CD4-positive, alpha-beta memory T cell (primary cell): ENCODE measurements around the gene RSAD1. TPM values are rescaled to one million over a fixed set of nuclear protein-coding genes. Genes with fewer than 3 reads are reported as not detected.

Experiments
- CTCF ChIA-PET: fragments of 350-600 bp; sonication (Branson Sonifier 250); formaldehyde crosslinking; loops from one replicate; lab custom pipeline; 2021; ENCODE audit warnings: inconsistent platforms; ENCODE audit not compliant: partially characterized antibody; lab: Charles Lee
- POLR2A ChIA-PET: fragments of 350-600 bp; sonication (Branson Sonifier 250); formaldehyde crosslinking; loops from one replicate; lab custom pipeline; 2021; ENCODE audit not compliant: partially characterized antibody; lab: Charles Lee
- DNase-seq, 5 donors: peaks; one replicate each; pipeline versions ENCODE4 v3.0.0 to v3.0.0-alpha.2; 2020 to 2022; ENCODE audit warnings: mixed read lengths in 1 of 5
- H3K27ac ChIP-seq: one replicate; pipeline ENCODE4 v1.7.0; 2013; ENCODE audit warnings: low read depth, low read length
- H3K27me3 ChIP-seq: 2 replicates; pipeline ENCODE4 v1.7.0; 2013; ENCODE audit warnings: mild to moderate bottlenecking, low read length, moderate library complexity; ENCODE audit not compliant: insufficient read depth
- H3K36me3 ChIP-seq: 2 replicates; pipeline ENCODE4 v1.7.0; 2013; ENCODE audit warnings: mild to moderate bottlenecking, low read length, moderate library complexity; ENCODE audit not compliant: insufficient read depth
- H3K4me1 ChIP-seq: 2 replicates; pipeline ENCODE4 v1.7.0; 2013; ENCODE audit warnings: mild to moderate bottlenecking, low read length, moderate library complexity; ENCODE audit not compliant: insufficient read depth
- H3K4me3 ChIP-seq, 2 donors: one replicate each; pipeline ENCODE4 v1.7.0; 2013; ENCODE audit warnings: low read length in 2 of 2, mild to moderate bottlenecking in 1 of 2
- H3K9me3 ChIP-seq, 2 donors: one replicate each; pipeline ENCODE4 v1.7.0; 2013; ENCODE audit warnings: low read length in 2 of 2, control low read depth in 1 of 2; ENCODE audit not compliant: control insufficient read depth in 1 of 2
- H3K27ac Mint-ChIP-seq, 7 donors: one replicate each; pipeline ENCODE4 v1.8.0; 2020 to 2021; ENCODE audit warnings: mixed read lengths in 7 of 7, mild to moderate bottlenecking in 6 of 7, inconsistent platforms in 3 of 7, moderate library complexity in 3 of 7
- H3K27me3 Mint-ChIP-seq, 2 donors: one replicate each; pipeline ENCODE4 v1.8.0; 2020 to 2021; ENCODE audit warnings: mixed read lengths in 2 of 2
- H3K36me3 Mint-ChIP-seq, 2 donors: one replicate each; pipeline ENCODE4 v1.8.0; 2020 to 2021; ENCODE audit warnings: mixed read lengths in 2 of 2, inconsistent platforms in 1 of 2, mild to moderate bottlenecking in 1 of 2
- H3K4me1 Mint-ChIP-seq, 4 donors: one replicate each; pipeline ENCODE4 v1.8.0; 2020 to 2021; ENCODE audit warnings: mixed read lengths in 4 of 4, mild to moderate bottlenecking in 1 of 4
- H3K4me3 Mint-ChIP-seq, 8 donors: one replicate each; pipeline ENCODE4 v1.8.0; 2020 to 2021; ENCODE audit warnings: mixed read lengths in 8 of 8, mild to moderate bottlenecking in 7 of 8, moderate library complexity in 6 of 8, inconsistent platforms in 3 of 8
- H3K9me3 Mint-ChIP-seq, 8 donors: one replicate each; pipeline ENCODE4 v1.8.0; 2020 to 2021; ENCODE audit warnings: mixed read lengths in 8 of 8, mild to moderate bottlenecking in 5 of 8, inconsistent platforms in 3 of 8, moderate library complexity in 1 of 8
- intact Hi-C: fragments of 100-400 bp; cut with micrococcal nuclease; formaldehyde crosslinking; loops from one replicate; pipeline ENCODE4 v1.15.1; 2023
- polyA plus RNA-seq, 2 donors: library from polyadenylated mRNA; unstranded; fragments of 300-500 nt; fragmentation: Illumina TruSeq; gene quantifications; one replicate each; pipeline ENCODE4 v1.2.3, GENCODE V29; 2021
- total RNA-seq, 2 experiments: library from RNA; stranded (reverse); gene quantifications; one replicate each; pipeline ENCODE4 v1.2.3, GENCODE V29; 2021

Gene RSAD1
- total and polyA plus RNA-seq, 4 experiments from 2014 or later, result 58.3 to 86.0 (median 77.0) TPM

- Histone ChIP-seq H3K4me1 (no peaks in the 10 kb centered on the region), H3K9me3 (no peaks in the 10 kb centered on the region), H3K36me3 (no peaks in the 10 kb centered on the region), H3K4me3 (no peak overlapping the region), H3K27me3 (no peaks in the 10 kb centered on the region), H3K27ac (no peak overlapping the region)
- no peak for DNase-seq
- H3K9me3 Mint-ChIP-seq, result no peaks in the 10 kb centered on the region
- intact Hi-C loops, result no loop called here
- no peaks in the 10 kb centered on the region for H3K4me1 Mint-ChIP-seq
- peaks cover 0 to 1% of the 10 kb centered on the region in 2 donors for H3K27me3 Mint-ChIP-seq
- H3K4me3 Mint-ChIP-seq, result no peak overlapping the region
- no peaks in the 10 kb centered on the region for H3K36me3 Mint-ChIP-seq
- ChIA-PET POLR2A (no interaction called here), CTCF (interaction anchor here (1.4 kb wide), 1 partner anchor 9 kb away, joined by 3 read pairs; no protein-coding TSS in a partner anchor)
- H3K27ac Mint-ChIP-seq, result no peak overlapping the region
Measured at GRCh38 chr17:50495217-50495823, 16.7 kb downstream of the RSAD1 start.

GRCh38 chr17:50495918-50496317 lies 17.3 kb downstream of the RSAD1 start:
- Histone ChIP-seq H3K36me3 (no peaks in the 10 kb centered on the region), H3K9me3 (no peaks in the 10 kb centered on the region), H3K27ac (no peak overlapping the region), H3K27me3 (no peaks in the 10 kb centered on the region), H3K4me1 (no peaks in the 10 kb centered on the region), H3K4me3 (no peak overlapping the region)
- no peak overlapping the region for H3K27ac Mint-ChIP-seq
- H3K4me3 Mint-ChIP-seq, result no peak overlapping the region
- DNase-seq, result no peak
- H3K36me3 Mint-ChIP-seq, result no peaks in the 10 kb centered on the region
- peaks cover 0 to 1% of the 10 kb centered on the region in 2 donors for H3K27me3 Mint-ChIP-seq
- intact Hi-C loops, result no loop called here
- no peaks in the 10 kb centered on the region for H3K9me3 Mint-ChIP-seq
- POLR2A ChIA-PET, result no interaction called here
- H3K4me1 Mint-ChIP-seq, result no peaks in the 10 kb centered on the region
- CTCF ChIA-PET, result interaction anchor here (1.4 kb wide), 1 partner anchor 10 kb away, joined by 3 read pairs; no protein-coding TSS in a partner anchor

GRCh38 chr17:50498021-50498874 lies 19.6 kb downstream of the RSAD1 start:
- H3K36me3 ChIP-seq, result no peaks in the 10 kb centered on the region
- no peak overlapping the region for H3K27ac ChIP-seq
- Mint-ChIP-seq H3K36me3 (no peaks in the 10 kb centered on the region), H3K4me1 (no peaks in the 10 kb centered on the region), H3K4me3 (no peak overlapping the region), H3K27me3 (peaks cover 0 to 1% of the 10 kb centered on the region in 2 donors), H3K27ac (no peak overlapping the region), H3K9me3 (no peaks in the 10 kb centered on the region)
- H3K9me3 ChIP-seq, result no peaks in the 10 kb centered on the region
- H3K4me1 ChIP-seq, result no peaks in the 10 kb centered on the region
- H3K4me3 ChIP-seq, result no peak overlapping the region
- intact Hi-C loops, result no loop called here
- POLR2A ChIA-PET, result no interaction called here
- CTCF ChIA-PET, result interaction anchor here (1.3 to 1.6 kb wide), 2 partner anchors 11 to 16 kb away, joined by 3 to 4 read pairs; no protein-coding TSS in a partner anchor
- H3K27me3 ChIP-seq, result no peaks in the 10 kb centered on the region
- no peak for DNase-seq

- Mint-ChIP-seq H3K27ac (no peak overlapping the region), H3K27me3 (peaks cover 0 to 1% of the 10 kb centered on the region in 2 donors), H3K4me1 (peaks cover 0 to 8% (median 3%) of the 10 kb centered on the region in 4 donors), H3K36me3 (no peaks in the 10 kb centered on the region), H3K4me3 (no peak overlapping the region), H3K9me3 (peaks cover 0 to 2% (median 0%) of the 10 kb centered on the region in 8 donors)
- CTCF ChIA-PET, result interaction anchor here (1.6 kb wide), 1 partner anchor 17 kb away, joined by 4 read pairs; no protein-coding TSS in a partner anchor
- intact Hi-C loops, result no loop called here
- H3K36me3 ChIP-seq, result no peaks in the 10 kb centered on the region
- H3K9me3 ChIP-seq, result no peaks in the 10 kb centered on the region
- POLR2A ChIA-PET, result no interaction called here
- no peak for DNase-seq
- H3K4me3 ChIP-seq, result no peak overlapping the region
- H3K27ac ChIP-seq, result no peak overlapping the region
- no peaks in the 10 kb centered on the region for H3K4me1 ChIP-seq
- no peaks in the 10 kb centered on the region for H3K27me3 ChIP-seq
Measured at GRCh38 chr17:50499270-50499669, 20.6 kb downstream of the RSAD1 start.

GRCh38 chr17:50499721-50500120 lies 21.1 kb downstream of the RSAD1 start:
- H3K4me3 Mint-ChIP-seq, result no peak overlapping the region
- ChIA-PET CTCF (interaction anchor here (1.6 kb wide), 1 partner anchor 17 kb away, joined by 4 read pairs; no protein-coding TSS in a partner anchor), POLR2A (no interaction called here)
- peaks cover 0 to 1% of the 10 kb centered on the region in 2 donors for H3K27me3 Mint-ChIP-seq
- no peak overlapping the region for H3K27ac Mint-ChIP-seq
- intact Hi-C loops, result no loop called here
- no peaks in the 10 kb centered on the region for H3K9me3 ChIP-seq
- no peaks in the 10 kb centered on the region for H3K36me3 Mint-ChIP-seq
- H3K4me3 ChIP-seq, result no peak overlapping the region
- no peaks in the 10 kb centered on the region for H3K4me1 ChIP-seq
- no peaks in the 10 kb centered on the region for H3K27me3 ChIP-seq
- peaks cover 0 to 8% (median 3%) of the 10 kb centered on the region in 4 donors for H3K4me1 Mint-ChIP-seq
- no peak overlapping the region for H3K27ac ChIP-seq
- no peak for DNase-seq
- H3K9me3 Mint-ChIP-seq, result peaks cover 0 to 2% (median 0%) of the 10 kb centered on the region in 8 donors
- H3K36me3 ChIP-seq, result no peaks in the 10 kb centered on the region

- H3K27ac ChIP-seq, result no peak overlapping the region
- peaks cover 0 to 2% (median 0%) of the 10 kb centered on the region in 8 donors for H3K9me3 Mint-ChIP-seq
- H3K36me3 Mint-ChIP-seq, result no peaks in the 10 kb centered on the region
- H3K4me3 ChIP-seq, result no peak overlapping the region
- H3K4me1 ChIP-seq, result no peaks in the 10 kb centered on the region
- no peak overlapping the region for H3K4me3 Mint-ChIP-seq
- H3K27ac Mint-ChIP-seq, result no peak overlapping the region
- no peaks in the 10 kb centered on the region for H3K27me3 Mint-ChIP-seq
- POLR2A ChIA-PET, result no interaction called here
- no peak for DNase-seq
- H3K36me3 ChIP-seq, result no peaks in the 10 kb centered on the region
- intact Hi-C loops, result loop anchor here (1.0 kb wide), 2 partner anchors 23 to 139 kb away; partner anchors contain the start of gene RSAD1
- peaks cover 0 to 8% (median 3%) of the 10 kb centered on the region in 4 donors for H3K4me1 Mint-ChIP-seq
- CTCF ChIA-PET, result interaction anchor here (0.7 to 6.1 kb wide), 15 partner anchors 9 to 362 kb away, joined by 3 to 32 read pairs (median 3); partner anchors contain the start of genes LUC7L3 and RSAD1
- no peaks in the 10 kb centered on the region for H3K9me3 ChIP-seq
- no peaks in the 10 kb centered on the region for H3K27me3 ChIP-seq
Measured at GRCh38 chr17:50501054-50501453, 22.4 kb downstream of the RSAD1 start.
